Measurements from ENCODE around the gene HOOK2. TPM values are rescaled to one million over a fixed set of nuclear protein-coding genes. Genes with fewer than 3 reads are reported as not detected.

Gene HOOK2
- total RNA-seq, 2 donors from 2014 or later: 22.6 to 102 TPM

DNA sequence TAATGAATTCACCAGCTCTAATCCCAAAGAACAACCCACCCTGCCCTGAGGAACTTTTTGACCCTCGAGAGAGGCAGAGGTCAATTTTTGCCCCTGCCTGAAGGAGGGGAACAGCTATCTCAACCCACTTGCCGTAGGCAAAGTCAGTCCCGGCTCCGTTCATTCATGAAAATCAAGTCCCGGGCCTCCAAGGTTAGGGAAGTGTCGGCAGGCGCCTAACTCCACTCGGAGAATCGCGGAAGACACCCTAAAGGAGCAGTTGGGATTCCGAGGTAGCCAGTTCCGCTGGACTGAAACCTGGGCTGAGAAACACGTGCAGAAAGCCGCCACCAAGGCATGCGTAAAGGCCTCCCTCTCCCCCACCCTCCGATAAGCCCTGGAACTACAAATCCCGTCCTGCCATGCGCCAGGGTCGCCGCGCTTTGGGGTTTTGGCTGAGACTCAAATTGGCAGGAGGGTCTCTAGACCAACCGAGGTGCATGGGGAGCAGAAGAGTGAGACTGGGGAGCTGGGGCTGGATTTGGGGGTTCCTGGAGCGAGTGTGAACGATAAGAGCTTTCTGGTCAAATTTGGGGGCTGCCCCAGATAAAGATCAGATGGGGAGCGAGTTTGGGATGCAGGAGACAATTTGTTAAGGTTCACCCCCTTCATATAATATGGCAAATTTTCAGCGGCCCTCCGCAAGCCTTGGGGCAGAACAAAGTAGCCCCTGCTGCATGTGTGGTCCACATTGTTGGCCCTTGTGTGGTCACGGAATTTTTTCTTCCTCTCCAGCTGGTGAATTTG, 51.5 kb downstream of the HOOK2 start, which contains the start of gene TNPO2:
TSS of gene TNPO2 (minus strand) at position 292 of the 786 bp plus-strand sequence. CDS start 2,955 bp downstream, outside the sequence.
- TF ChIP-seq, protein P1, sequence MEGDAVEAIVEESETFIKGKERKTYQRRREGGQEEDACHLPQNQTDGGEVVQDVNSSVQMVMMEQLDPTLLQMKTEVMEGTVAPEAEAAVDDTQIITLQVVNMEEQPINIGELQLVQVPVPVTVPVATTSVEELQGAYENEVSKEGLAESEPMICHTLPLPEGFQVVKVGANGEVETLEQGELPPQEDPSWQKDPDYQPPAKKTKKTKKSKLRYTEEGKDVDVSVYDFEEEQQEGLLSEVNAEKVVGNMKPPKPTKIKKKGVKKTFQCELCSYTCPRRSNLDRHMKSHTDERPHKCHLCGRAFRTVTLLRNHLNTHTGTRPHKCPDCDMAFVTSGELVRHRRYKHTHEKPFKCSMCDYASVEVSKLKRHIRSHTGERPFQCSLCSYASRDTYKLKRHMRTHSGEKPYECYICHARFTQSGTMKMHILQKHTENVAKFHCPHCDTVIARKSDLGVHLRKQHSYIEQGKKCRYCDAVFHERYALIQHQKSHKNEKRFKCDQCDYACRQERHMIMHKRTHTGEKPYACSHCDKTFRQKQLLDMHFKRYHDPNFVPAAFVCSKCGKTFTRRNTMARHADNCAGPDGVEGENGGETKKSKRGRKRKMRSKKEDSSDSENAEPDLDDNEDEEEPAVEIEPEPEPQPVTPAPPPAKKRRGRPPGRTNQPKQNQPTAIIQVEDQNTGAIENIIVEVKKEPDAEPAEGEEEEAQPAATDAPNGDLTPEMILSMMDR (IDR thresholded peaks at IDR 0.05): no peak
- Histone ChIP-seq H3K27ac (peak within 1 kb of the TSS; percentile 95 to 96), H3K27me3 (replicated peaks; ENCODE audit: insufficient read depth) (no peaks in the 10 kb centered on the region), H3K4me1 (ENCODE audit: control insufficient read depth in 1 of 2, low read depth in 2 of 2) (peaks cover 21 to 39% of the 10 kb centered on the region in 2 donors), H3K9me3 (no peaks in the 10 kb centered on the region), H3K4me3 (peak within 1 kb of the TSS; percentile 94), H3K36me3 (peaks cover 3% of the 10 kb centered on the region)
- DNase-seq (ENCODE audit: low spot score) (no peak), ATAC-seq (ENCODE audit: insufficient number of reproducible peaks, low FRiP score, low read depth) (no peak)

DNA sequence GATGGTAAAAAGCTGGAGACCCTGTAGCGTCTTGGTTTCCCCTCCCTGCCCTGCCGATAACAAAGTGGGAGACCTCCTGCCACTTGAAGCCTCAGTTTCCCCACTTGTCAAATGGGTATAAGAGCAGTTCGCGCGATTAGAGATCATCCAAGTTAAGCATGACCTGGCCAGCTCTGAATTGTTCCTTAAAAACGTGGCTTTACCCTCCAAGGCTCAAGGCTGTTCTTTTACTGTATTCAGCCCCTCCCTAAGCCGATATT, 52.0 kb downstream of the HOOK2 start:
- H3K27ac ChIP-seq: peak overlapping the region; percentile 95 to 96
- DNase-seq (ENCODE audit: low spot score) (no peak), ATAC-seq (ENCODE audit: insufficient number of reproducible peaks, low FRiP score, low read depth) (no peak)
- TF ChIP-seq, protein P1 (IDR thresholded peaks at IDR 0.05): no peak
- peaks cover 8% of the 10 kb centered on the region for H3K36me3 ChIP-seq
- H3K27me3 ChIP-seq (replicated peaks; ENCODE audit: insufficient read depth): no peaks in the 10 kb centered on the region
- no peaks in the 10 kb centered on the region for H3K9me3 ChIP-seq
- H3K4me1 ChIP-seq (ENCODE audit: control insufficient read depth in 1 of 2, low read depth in 2 of 2): peaks cover 21 to 39% of the 10 kb centered on the region in 2 donors
- H3K4me3 ChIP-seq: peak overlapping the region; percentile 94

DNA sequence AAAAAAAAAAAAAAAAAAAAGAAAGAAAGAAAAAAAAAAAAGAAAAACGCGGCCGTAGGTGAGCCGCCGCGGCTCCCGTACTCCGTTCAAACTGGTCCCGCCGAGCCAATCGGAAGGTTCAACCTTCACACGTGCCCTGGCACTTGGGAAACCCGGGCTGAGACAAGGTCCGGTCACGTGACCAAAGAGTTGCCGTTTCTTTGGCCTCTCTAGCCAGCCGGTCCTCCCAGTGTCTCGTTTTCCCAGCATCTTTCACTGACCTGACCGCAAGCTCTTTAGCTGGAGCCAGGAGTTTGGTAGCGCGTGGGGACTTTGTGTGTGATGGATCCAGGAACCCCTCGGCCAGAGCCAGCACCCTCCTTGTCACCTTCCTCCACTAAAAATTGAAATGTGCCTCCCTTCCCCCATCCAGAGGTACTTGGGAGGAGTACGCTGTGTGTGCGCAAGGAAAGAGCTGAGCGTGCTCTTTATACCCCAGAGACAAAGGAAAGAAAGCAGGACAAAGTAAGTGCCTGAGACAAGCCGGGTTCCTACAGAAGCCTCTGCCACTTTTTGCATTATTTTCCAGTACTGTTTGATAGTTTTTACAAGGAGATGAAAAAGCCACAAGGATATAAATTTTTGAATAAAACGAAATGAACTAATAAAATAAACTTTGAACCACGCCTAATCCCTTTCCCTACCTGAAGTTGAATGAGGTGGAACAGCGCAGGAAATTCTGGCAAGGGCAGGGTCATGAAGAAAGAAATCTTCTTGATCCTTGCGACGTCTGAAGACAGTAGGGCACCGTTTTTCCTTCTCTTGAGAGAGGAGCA, 52.6 kb downstream of the HOOK2 start:
- DNase-seq (ENCODE audit: low spot score): peak; percentile 94
- peak; percentile 90 for ATAC-seq (ENCODE audit: insufficient number of reproducible peaks, low FRiP score, low read depth)
- peaks cover 21 to 39% of the 10 kb centered on the region in 2 donors for H3K4me1 ChIP-seq (ENCODE audit: control insufficient read depth in 1 of 2, low read depth in 2 of 2)
- TF ChIP-seq, protein P1 (IDR thresholded peaks at IDR 0.05): no peak
- peak overlapping the region; percentile 95 to 96 for H3K27ac ChIP-seq
- peak overlapping the region; percentile 94 for H3K4me3 ChIP-seq
- no peaks in the 10 kb centered on the region for H3K27me3 ChIP-seq (replicated peaks; ENCODE audit: insufficient read depth)
- peaks cover 13% of the 10 kb centered on the region for H3K36me3 ChIP-seq
- H3K9me3 ChIP-seq: no peaks in the 10 kb centered on the region

DNA sequence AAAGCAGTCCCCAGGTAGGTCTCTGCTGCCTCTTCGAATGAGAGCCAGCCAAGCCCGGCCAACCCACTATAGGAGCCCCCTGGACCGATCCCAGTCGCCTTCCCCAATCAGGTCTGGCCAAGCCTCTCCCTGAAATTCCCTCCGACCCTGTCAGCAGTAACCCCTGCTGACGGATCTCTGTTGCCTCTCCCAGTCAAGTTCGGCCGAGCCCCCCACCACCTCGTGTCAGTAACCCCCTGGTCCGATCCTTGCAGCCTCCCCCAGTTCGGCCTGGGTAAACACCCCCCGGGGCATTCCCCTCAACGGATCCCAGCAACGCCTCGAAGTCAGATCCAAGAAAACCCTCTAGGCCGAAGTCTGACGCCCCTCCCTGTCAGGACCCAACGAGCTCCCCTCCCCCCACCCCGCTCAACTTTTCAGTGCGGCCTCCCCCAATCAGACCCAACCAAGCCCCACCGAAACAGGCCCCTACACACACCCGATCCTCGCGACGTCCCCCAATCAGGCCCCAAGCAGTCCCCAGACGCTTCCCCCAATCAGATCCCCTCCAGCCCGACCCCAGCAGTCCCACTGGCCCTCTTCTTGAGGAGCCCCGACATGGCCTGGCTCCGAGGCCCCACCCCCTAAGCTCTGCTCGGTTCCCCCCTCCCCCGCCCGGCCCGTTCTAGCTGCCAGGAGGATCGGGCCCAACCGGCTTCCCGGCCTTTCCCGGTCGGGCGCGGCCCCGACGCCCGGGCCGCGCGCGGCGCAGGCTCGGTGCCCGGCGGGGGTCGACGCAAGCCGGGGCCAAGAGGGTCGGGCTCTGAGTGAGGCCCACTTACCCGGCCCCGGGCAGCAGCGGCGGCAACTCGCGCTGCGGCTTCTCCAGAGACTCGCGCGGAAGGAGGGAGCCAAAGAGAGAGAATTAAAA, 53.4 kb downstream of the HOOK2 start:
- H3K9me3 ChIP-seq: no peaks in the 10 kb centered on the region
- no peaks in the 10 kb centered on the region for H3K27me3 ChIP-seq (replicated peaks; ENCODE audit: insufficient read depth)
- peaks cover 13% of the 10 kb centered on the region for H3K36me3 ChIP-seq
- ATAC-seq (ENCODE audit: insufficient number of reproducible peaks, low FRiP score, low read depth): peak; percentile 66
- DNase-seq (ENCODE audit: low spot score): no peak
- peak overlapping the region; percentile 95 to 96 for H3K27ac ChIP-seq
- TF ChIP-seq, protein P1 (IDR thresholded peaks at IDR 0.05): no peak
- H3K4me1 ChIP-seq (ENCODE audit: control insufficient read depth in 1 of 2, low read depth in 2 of 2): peaks cover 21 to 39% of the 10 kb centered on the region in 2 donors
- peak overlapping the region; percentile 94 for H3K4me3 ChIP-seq
